Measurements from ENCODE around the gene TLL2. TPM values are rescaled to one million over a fixed set of nuclear protein-coding genes. Genes with fewer than 3 reads are reported as not detected.

The TLL2 gene
- total and polyA plus RNA-seq, 3 experiments from 2014 or later: 0.09 TPM; not detected in 2

DNA sequence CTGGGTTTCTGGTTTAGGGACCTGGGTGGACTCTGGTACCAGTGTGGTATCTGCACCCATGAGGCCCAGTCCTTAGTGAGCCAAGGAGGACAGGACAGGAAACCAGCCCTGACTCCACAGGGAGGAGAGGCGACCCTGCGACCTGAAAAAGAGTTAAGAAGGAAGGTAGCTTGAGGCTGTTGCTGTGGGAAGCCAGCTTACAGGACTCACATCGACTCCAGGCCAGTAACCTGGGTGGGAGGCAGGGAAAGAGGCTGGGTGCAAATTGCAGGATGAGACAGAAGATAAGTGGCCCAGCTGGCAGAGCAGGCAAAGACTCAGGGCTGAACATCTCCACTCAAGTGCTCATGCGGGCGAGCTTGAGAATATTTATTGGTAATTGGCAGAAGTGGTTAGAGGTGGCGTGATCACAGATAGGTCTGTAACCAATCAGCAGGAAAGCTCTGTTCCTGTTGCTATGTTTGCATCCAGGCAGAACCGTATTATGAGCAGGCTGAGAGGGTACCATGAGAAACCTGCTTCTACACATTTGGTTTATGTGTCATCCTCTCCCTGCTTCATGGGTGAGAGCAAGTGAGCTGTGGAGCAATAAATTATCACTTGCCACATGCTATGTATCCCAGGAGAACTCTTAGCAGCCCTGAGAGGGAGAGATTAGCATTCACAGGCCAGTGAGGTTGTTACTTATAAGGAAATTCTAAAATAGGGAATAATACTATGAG is 11.0 kb downstream of the TLL2 start:
- H3K27me3 Mint-ChIP-seq: peaks cover 8 to 31% of the 10 kb centered on the region in 2 donors
- ChIA-PET CTCF (no interaction called here), POLR2A (no interaction called here)
- Histone ChIP-seq H3K36me3 (ENCODE audit: insufficient read depth, low read length) (no peaks in the 10 kb centered on the region), H3K9me3 (ENCODE audit: low read length) (no peaks in the 10 kb centered on the region), H3K4me3 (ENCODE audit: low read length) (no peak overlapping the region), H3K27me3 (ENCODE audit: insufficient read depth, low read length, poor library complexity, severe bottlenecking) (no peaks in the 10 kb centered on the region), H3K27ac (ENCODE audit: low read depth, low read length) (no peak overlapping the region), H3K4me1 (ENCODE audit: insufficient read depth, low read length) (no peaks in the 10 kb centered on the region)
- no peaks in the 10 kb centered on the region for H3K9me3 Mint-ChIP-seq
- no peaks in the 10 kb centered on the region for H3K4me1 Mint-ChIP-seq
- H3K27ac Mint-ChIP-seq: no peak overlapping the region
- no peak for DNase-seq
- no peaks in the 10 kb centered on the region for H3K36me3 Mint-ChIP-seq
- no peak overlapping the region for H3K4me3 Mint-ChIP-seq

DNA sequence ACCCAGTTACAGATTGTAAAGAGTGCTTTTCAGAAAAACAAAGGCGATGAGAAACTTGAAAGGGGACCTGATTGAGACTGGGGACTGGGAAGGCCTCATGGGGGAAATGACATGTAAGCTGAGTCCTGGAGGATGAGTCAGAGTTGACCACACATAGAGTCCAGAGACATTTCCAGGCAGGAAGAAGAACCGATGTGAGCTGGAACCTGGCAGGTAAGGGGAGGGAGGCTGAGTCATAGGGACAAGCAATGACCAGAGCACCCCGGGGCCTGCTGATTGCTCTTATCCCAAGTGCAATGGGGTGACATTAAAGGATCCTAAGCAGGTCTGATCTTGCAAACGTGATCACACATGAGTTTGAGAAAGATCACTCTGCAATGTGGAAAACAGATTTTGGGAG is 11.7 kb downstream of the TLL2 start:
- POLR2A ChIA-PET: no interaction called here
- Histone ChIP-seq H3K4me1 (ENCODE audit: insufficient read depth, low read length) (no peaks in the 10 kb centered on the region), H3K4me3 (ENCODE audit: low read length) (no peak overlapping the region), H3K9me3 (ENCODE audit: low read length) (no peaks in the 10 kb centered on the region), H3K27ac (ENCODE audit: low read depth, low read length) (no peak overlapping the region), H3K36me3 (ENCODE audit: insufficient read depth, low read length) (no peaks in the 10 kb centered on the region), H3K27me3 (ENCODE audit: insufficient read depth, low read length, poor library complexity, severe bottlenecking) (no peaks in the 10 kb centered on the region)
- H3K27ac Mint-ChIP-seq: no peak overlapping the region
- CTCF ChIA-PET: no interaction called here
- no peaks in the 10 kb centered on the region for H3K36me3 Mint-ChIP-seq
- DNase-seq: no peak
- H3K9me3 Mint-ChIP-seq: no peaks in the 10 kb centered on the region
- H3K4me3 Mint-ChIP-seq: no peak overlapping the region
- H3K27me3 Mint-ChIP-seq: peaks cover 14 to 36% of the 10 kb centered on the region in 2 donors
- no peaks in the 10 kb centered on the region for H3K4me1 Mint-ChIP-seq

DNA sequence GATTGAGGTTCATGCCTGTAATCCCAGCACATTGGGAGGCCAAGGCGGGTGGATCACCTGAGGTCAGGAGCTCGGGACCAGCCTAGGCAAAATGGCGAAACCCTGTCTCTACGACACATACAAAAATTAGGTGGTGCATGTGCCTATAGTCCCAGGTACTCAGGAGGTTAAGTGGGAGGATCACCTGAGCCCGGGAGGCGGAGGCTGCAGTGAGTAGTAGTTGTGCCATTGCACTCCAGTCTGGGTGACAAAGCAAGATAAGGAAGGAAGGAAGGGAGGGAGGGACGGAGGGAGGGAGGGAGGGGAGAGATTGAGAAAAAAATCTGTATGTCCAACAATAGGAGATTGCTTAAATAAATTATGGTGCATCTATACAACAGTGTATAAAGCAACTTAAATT is 13.2 kb downstream of the TLL2 start:
- H3K27ac Mint-ChIP-seq: no peak overlapping the region
- ChIA-PET CTCF (no interaction called here), POLR2A (no interaction called here)
- no peaks in the 10 kb centered on the region for H3K9me3 Mint-ChIP-seq
- Histone ChIP-seq H3K36me3 (ENCODE audit: insufficient read depth, low read length) (no peaks in the 10 kb centered on the region), H3K27me3 (ENCODE audit: insufficient read depth, low read length, poor library complexity, severe bottlenecking) (no peaks in the 10 kb centered on the region), H3K4me3 (ENCODE audit: low read length) (no peak overlapping the region), H3K27ac (ENCODE audit: low read depth, low read length) (no peak overlapping the region), H3K9me3 (ENCODE audit: low read length) (no peaks in the 10 kb centered on the region), H3K4me1 (ENCODE audit: insufficient read depth, low read length) (no peaks in the 10 kb centered on the region)
- no peaks in the 10 kb centered on the region for H3K36me3 Mint-ChIP-seq
- H3K4me3 Mint-ChIP-seq: no peak overlapping the region
- H3K27me3 Mint-ChIP-seq: peaks cover 12 to 41% of the 10 kb centered on the region in 2 donors
- no peaks in the 10 kb centered on the region for H3K4me1 Mint-ChIP-seq
- no peak for DNase-seq

DNA sequence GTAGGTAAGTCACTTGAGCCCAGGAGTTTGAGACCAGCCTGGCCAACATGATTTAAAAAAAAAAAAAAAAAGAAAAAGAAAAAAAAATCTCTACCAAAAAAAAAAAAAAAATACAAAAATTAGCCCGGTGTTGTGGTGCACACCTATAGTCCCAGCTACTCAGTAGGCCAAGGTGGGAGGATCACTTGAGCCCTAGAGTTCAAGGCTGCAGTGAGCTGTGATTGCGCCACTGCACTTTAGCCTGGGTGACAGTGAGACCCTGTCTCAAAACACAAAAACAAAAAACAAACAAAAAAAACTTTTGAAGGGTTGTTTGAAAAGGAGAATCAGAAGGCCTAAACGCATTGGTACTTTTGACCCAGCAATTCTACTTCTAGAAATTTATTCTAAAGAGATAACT is 13.7 kb downstream of the TLL2 start:
- H3K4me1 ChIP-seq (ENCODE audit: insufficient read depth, low read length): no peaks in the 10 kb centered on the region
- ChIA-PET CTCF (no interaction called here), POLR2A (no interaction called here)
- DNase-seq: no peak
- no peaks in the 10 kb centered on the region for H3K9me3 ChIP-seq (ENCODE audit: low read length)
- H3K27ac ChIP-seq (ENCODE audit: low read depth, low read length): no peak overlapping the region
- Mint-ChIP-seq H3K36me3 (no peaks in the 10 kb centered on the region), H3K4me1 (no peaks in the 10 kb centered on the region), H3K9me3 (no peaks in the 10 kb centered on the region), H3K27me3 (peaks cover 12 to 41% of the 10 kb centered on the region in 2 donors), H3K4me3 (no peak overlapping the region), H3K27ac (no peak overlapping the region)
- H3K36me3 ChIP-seq (ENCODE audit: insufficient read depth, low read length): no peaks in the 10 kb centered on the region
- H3K4me3 ChIP-seq (ENCODE audit: low read length): no peak overlapping the region
- no peaks in the 10 kb centered on the region for H3K27me3 ChIP-seq (ENCODE audit: insufficient read depth, low read length, poor library complexity, severe bottlenecking)

DNA sequence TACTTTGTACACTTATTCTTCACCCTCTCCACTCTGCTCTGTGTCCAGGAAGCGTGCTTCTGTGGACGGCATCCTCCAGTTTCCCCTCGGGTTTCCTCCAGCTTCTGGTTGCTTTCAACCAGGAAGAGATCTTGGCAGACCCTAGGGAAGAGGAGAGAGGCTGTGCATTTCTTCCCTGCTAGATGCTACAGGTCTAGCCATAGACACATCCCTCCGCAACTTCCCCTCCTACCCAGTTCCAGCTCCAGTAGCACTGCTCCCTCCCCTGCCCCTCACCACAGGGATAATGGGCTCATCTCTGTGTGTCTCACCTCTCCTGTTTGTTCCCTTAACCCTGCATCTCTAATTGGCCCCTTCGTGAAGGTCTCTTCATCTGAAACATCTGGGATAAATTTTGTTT is 16.3 kb downstream of the TLL2 start:
- ChIA-PET POLR2A (no interaction called here), CTCF (no interaction called here)
- H3K9me3 ChIP-seq (ENCODE audit: low read length): no peaks in the 10 kb centered on the region
- H3K4me3 Mint-ChIP-seq: peak overlapping the region in 1 of 7 donors; percentile 21
- no peaks in the 10 kb centered on the region for H3K4me1 Mint-ChIP-seq
- H3K4me1 ChIP-seq (ENCODE audit: insufficient read depth, low read length): no peaks in the 10 kb centered on the region
- no peaks in the 10 kb centered on the region for H3K9me3 Mint-ChIP-seq
- no peak overlapping the region for H3K4me3 ChIP-seq (ENCODE audit: low read length)
- peaks cover 18 to 52% of the 10 kb centered on the region in 2 donors for H3K27me3 Mint-ChIP-seq
- no peaks in the 10 kb centered on the region for H3K36me3 ChIP-seq (ENCODE audit: insufficient read depth, low read length)
- peaks cover 4% of the 10 kb centered on the region for H3K27me3 ChIP-seq (ENCODE audit: insufficient read depth, low read length, poor library complexity, severe bottlenecking)
- peaks cover 0 to 3% (median 0%) of the 10 kb centered on the region in 3 donors for H3K36me3 Mint-ChIP-seq
- no peak for DNase-seq
- no peak overlapping the region for H3K27ac Mint-ChIP-seq
- H3K27ac ChIP-seq (ENCODE audit: low read depth, low read length): no peak overlapping the region

DNA sequence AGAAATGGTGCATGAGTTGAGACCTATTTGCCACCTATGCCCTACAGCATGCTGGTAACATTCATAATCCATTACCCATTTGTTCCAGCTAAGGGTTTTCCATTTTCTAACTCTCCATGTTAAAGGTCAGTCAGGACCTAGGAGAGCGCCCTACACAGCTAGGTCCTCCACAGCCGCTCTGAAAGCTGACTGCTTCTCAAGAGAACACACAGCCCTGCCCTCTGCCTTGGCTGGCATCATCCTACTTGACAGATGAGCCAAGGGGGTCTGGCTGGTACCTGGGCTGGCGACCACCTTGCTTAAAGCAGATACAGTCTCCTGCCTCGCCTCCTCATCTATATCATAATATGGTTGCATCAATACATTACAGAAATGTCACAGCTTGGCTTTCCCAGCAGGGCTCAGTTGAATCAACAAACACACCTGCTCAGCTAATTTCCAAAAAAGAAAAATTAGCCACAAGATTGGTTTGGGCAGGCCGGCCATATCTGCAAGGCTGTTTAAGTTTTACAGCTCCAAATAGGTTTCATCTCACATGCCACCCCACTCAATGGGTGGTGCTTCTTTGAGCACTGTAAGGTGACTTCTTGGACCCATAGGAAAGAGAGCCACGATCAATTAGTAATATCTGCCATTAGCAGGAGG is 17.3 kb downstream of the TLL2 start:
- Mint-ChIP-seq H3K9me3 (no peaks in the 10 kb centered on the region), H3K27me3 (peaks cover 16 to 44% of the 10 kb centered on the region in 2 donors), H3K36me3 (peaks cover 0 to 3% (median 0%) of the 10 kb centered on the region in 3 donors), H3K4me3 (no peak overlapping the region), H3K4me1 (no peaks in the 10 kb centered on the region), H3K27ac (peak overlapping the region in 1 of 8 donors; percentile 16)
- Histone ChIP-seq H3K27ac (ENCODE audit: low read depth, low read length) (no peak overlapping the region), H3K4me1 (ENCODE audit: insufficient read depth, low read length) (no peaks in the 10 kb centered on the region), H3K36me3 (ENCODE audit: insufficient read depth, low read length) (no peaks in the 10 kb centered on the region), H3K9me3 (ENCODE audit: low read length) (no peaks in the 10 kb centered on the region), H3K27me3 (ENCODE audit: insufficient read depth, low read length, poor library complexity, severe bottlenecking) (peaks cover 4% of the 10 kb centered on the region), H3K4me3 (ENCODE audit: low read length) (no peak overlapping the region)
- CTCF ChIA-PET: interaction anchor here (1.1 kb wide), 1 partner anchor 17 kb away, joined by 3 read pairs; no protein-coding TSS in a partner anchor
- POLR2A ChIA-PET: no interaction called here
- DNase-seq: no peak

DNA sequence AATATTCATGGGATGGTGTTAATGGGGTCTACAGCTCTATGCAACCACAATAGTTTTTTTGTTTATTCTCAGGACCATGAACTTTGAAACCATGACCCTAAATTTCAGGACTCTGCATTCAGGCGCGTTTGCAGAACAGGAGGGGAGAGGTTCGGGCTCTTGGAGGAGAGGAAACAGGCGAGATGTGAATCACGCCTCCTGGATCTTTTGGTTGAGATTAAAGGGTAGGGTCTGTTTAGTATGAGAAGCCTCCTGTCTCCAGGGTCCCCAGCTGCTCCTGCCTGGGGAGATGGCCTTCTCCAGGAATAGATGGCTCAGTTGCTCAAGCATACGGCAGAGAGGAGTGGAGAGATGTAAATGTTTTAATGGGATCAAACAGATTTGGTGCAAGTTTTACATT is 18.2 kb downstream of the TLL2 start:
- CTCF ChIA-PET: interaction anchor here (1.1 kb wide), 1 partner anchor 17 kb away, joined by 3 read pairs; no protein-coding TSS in a partner anchor
- no peaks in the 10 kb centered on the region for H3K36me3 ChIP-seq (ENCODE audit: insufficient read depth, low read length)
- Mint-ChIP-seq H3K27ac (no peak overlapping the region), H3K4me3 (no peak overlapping the region), H3K9me3 (no peaks in the 10 kb centered on the region), H3K4me1 (no peaks in the 10 kb centered on the region), H3K36me3 (peaks cover 0 to 3% (median 0%) of the 10 kb centered on the region in 3 donors), H3K27me3 (peaks cover 17 to 44% of the 10 kb centered on the region in 2 donors)
- no peak for DNase-seq
- no peaks in the 10 kb centered on the region for H3K4me1 ChIP-seq (ENCODE audit: insufficient read depth, low read length)
- H3K27ac ChIP-seq (ENCODE audit: low read depth, low read length): no peak overlapping the region
- no peaks in the 10 kb centered on the region for H3K9me3 ChIP-seq (ENCODE audit: low read length)
- H3K27me3 ChIP-seq (ENCODE audit: insufficient read depth, low read length, poor library complexity, severe bottlenecking): peaks cover 4% of the 10 kb centered on the region
- POLR2A ChIA-PET: no interaction called here
- H3K4me3 ChIP-seq (ENCODE audit: low read length): no peak overlapping the region

DNA sequence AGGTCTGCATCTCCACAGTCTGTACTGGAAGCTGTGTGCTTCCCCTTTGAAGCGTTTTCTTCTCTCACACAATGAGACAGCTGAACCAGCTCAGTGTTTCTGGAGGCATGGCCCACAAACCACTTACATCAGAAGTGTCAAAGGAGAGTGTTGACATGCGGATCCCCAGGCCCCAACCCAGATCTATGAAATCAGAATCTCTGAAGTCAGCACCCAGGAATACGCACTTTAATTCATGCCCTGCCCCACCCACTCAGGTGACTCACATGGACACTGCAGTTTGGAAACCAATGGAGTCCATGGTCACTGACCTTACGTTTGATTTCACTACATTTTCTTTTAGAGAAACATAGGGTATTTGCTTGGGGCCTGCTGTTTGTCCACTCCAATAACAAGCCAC is 19.0 kb downstream of the TLL2 start:
- no peak overlapping the region for H3K4me3 ChIP-seq (ENCODE audit: low read length)
- H3K27ac ChIP-seq (ENCODE audit: low read depth, low read length): no peak overlapping the region
- ChIA-PET CTCF (no interaction called here), POLR2A (no interaction called here)
- no peaks in the 10 kb centered on the region for H3K4me1 ChIP-seq (ENCODE audit: insufficient read depth, low read length)
- H3K9me3 ChIP-seq (ENCODE audit: low read length): no peaks in the 10 kb centered on the region
- H3K4me1 Mint-ChIP-seq: no peaks in the 10 kb centered on the region
- H3K36me3 Mint-ChIP-seq: peaks cover 0 to 3% (median 0%) of the 10 kb centered on the region in 3 donors
- no peaks in the 10 kb centered on the region for H3K9me3 Mint-ChIP-seq
- H3K36me3 ChIP-seq (ENCODE audit: insufficient read depth, low read length): no peaks in the 10 kb centered on the region
- no peak overlapping the region for H3K27ac Mint-ChIP-seq
- H3K27me3 ChIP-seq (ENCODE audit: insufficient read depth, low read length, poor library complexity, severe bottlenecking): peaks cover 4% of the 10 kb centered on the region
- no peak for DNase-seq
- no peak overlapping the region for H3K4me3 Mint-ChIP-seq
- peaks cover 17 to 44% of the 10 kb centered on the region in 2 donors for H3K27me3 Mint-ChIP-seq

All from CD8-positive, alpha-beta memory T cell (primary cell).